ENCODE data around the gene STAC3. TPM values are rescaled to one million over a fixed set of nuclear protein-coding genes. Genes with fewer than 3 reads are reported as not detected.

Gene STAC3
- total RNA-seq, 1 experiment from 2014 or later = 2.2 TPM

DNA sequence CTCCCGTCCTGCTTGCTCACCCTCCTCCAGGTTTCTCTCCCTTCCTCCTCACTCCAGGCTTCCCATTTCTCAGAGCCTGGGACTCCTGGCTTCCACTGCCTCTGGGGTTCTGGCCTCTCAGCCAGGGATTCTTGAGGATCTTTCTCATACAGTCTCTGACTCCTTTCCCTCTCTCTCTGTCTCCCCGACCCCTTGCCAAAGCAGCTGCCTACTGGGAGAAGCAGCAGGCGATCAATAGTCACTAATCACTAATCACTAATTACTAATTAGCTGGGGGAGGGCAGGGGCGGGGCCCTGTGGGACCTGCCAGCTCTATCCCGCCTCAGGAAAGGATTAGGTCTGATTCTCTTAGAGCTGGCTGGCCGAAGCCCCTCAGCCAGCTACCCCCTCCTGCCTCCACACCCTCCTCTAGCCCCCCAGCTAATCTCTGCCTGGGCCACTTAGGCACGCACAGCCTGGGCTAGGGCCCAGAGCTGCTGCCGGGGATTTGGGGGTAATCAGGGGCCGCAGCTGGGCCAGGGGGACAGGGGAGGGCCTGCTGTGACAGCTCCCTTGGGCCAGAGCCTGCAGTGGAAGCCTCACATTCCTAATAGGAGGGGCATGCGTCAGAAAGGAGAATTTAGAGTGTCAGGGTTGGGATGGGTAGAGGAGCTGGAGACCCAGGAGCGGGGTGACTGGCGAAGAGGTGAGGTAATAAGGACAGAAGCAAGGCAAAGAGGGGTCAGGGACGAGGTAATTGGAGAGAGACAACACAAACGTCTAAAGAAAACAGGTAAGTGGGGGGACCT is 31.6 kb downstream of the STAC3 start:
- TF ChIP-seq, protein P1, sequence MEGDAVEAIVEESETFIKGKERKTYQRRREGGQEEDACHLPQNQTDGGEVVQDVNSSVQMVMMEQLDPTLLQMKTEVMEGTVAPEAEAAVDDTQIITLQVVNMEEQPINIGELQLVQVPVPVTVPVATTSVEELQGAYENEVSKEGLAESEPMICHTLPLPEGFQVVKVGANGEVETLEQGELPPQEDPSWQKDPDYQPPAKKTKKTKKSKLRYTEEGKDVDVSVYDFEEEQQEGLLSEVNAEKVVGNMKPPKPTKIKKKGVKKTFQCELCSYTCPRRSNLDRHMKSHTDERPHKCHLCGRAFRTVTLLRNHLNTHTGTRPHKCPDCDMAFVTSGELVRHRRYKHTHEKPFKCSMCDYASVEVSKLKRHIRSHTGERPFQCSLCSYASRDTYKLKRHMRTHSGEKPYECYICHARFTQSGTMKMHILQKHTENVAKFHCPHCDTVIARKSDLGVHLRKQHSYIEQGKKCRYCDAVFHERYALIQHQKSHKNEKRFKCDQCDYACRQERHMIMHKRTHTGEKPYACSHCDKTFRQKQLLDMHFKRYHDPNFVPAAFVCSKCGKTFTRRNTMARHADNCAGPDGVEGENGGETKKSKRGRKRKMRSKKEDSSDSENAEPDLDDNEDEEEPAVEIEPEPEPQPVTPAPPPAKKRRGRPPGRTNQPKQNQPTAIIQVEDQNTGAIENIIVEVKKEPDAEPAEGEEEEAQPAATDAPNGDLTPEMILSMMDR (conservative IDR thresholded peaks at IDR 0.05) = no peak
- no peak for TF ChIP-seq EZH2 (IDR thresholded peaks at IDR 0.05; ENCODE audit: low read depth)
- H3K27me3 ChIP-seq (ENCODE audit: insufficient read depth, low read depth) = no peaks in the 10 kb centered on the region
- H3K9me2 ChIP-seq (ENCODE audit: insufficient read depth) = no peaks in the 10 kb centered on the region
- H3K79me2 ChIP-seq (ENCODE audit: low read depth) = no peaks in the 10 kb centered on the region
- peak overlapping the region; percentile 98 for H3K4me2 ChIP-seq
- ChIA-PET CTCF (no interaction called here), POLR2A (ENCODE audit: unreplicated experiment) (no interaction called here)
- peaks cover 6% of the 10 kb centered on the region; the same call in 1 of the 2 replicates for H4K20me1 ChIP-seq (ENCODE audit: insufficient read depth)
- H3F3A ChIP-seq (ENCODE audit: insufficient read depth, low read depth) = peaks cover 9% of the 10 kb centered on the region; the same call in 1 of the 2 replicates
- H3K9me3 ChIP-seq (ENCODE audit: insufficient read depth, low read depth) = no peaks in the 10 kb centered on the region
- no TSS peak for BruUV-seq (replicated peaks)
- no peak overlapping the region for H2AFZ ChIP-seq
- peaks cover 17% of the 10 kb centered on the region for H3K4me1 ChIP-seq (replicated peaks; ENCODE audit: insufficient read depth)
- no peak overlapping the region for H3K4me3 ChIP-seq
- H3K36me3 ChIP-seq (ENCODE audit: low read depth) = no peaks in the 10 kb centered on the region
- intact Hi-C loops (cut with micrococcal nuclease; ENCODE audit: unreplicated experiment) = no loop called here
- no peak for DNase-seq
- H3K27ac ChIP-seq = no peak overlapping the region

DNA sequence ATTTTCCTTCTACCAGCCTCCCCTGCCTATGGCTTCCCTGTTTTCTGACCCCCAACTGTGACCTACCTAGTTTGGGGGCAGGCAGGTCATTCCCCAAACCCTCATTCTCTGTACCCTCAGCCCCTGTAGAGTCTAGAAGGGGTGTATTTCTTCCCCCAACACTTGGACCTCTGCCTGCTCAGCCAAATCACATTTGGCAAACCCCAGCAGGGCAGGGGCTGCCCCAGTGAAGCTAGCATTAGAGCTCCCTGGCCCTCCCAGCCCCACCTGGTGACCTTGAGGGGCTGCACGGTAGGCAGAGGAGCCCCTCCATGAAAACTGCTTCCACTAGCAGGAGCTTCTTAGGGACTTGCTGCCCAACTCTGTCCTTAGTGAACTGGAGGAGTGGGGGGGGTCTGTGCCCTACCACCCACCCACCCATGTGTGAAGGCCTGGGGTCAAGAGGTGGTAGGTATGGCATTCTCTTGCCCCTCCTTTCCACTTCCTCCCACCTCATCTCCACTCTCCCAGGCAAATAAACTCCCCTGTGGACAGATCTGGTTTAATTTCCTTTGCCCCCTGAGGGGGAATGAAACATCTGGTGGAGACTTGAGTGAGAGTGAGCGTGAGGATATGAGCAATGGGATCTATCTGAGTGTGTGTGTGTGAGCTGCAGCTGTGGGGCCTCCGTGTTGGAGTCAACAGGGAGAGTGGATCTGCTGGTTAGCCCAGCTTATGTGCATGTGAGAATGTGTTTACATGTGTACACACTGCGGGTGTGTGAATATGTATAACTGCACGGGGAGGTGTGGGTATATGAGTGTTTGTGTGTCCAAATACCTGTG is 32.7 kb downstream of the STAC3 start:
- H2AFZ ChIP-seq = no peak overlapping the region
- intact Hi-C loops (cut with micrococcal nuclease; ENCODE audit: unreplicated experiment) = no loop called here
- TSS peak; percentile 13 for BruUV-seq (replicated peaks)
- H3F3A ChIP-seq (ENCODE audit: insufficient read depth, low read depth) = peaks cover 20% of the 10 kb centered on the region
- H3K4me2 ChIP-seq = peak overlapping the region; percentile 98
- H3K4me3 ChIP-seq = no peak overlapping the region
- no peaks in the 10 kb centered on the region for H3K36me3 ChIP-seq (ENCODE audit: low read depth)
- H4K20me1 ChIP-seq (ENCODE audit: insufficient read depth) = peaks cover 6% of the 10 kb centered on the region; the same call in 1 of the 2 replicates
- H3K9me3 ChIP-seq (ENCODE audit: insufficient read depth, low read depth) = no peaks in the 10 kb centered on the region
- ChIA-PET CTCF (interaction anchor here (0.6 kb wide), 1 partner anchor 713 kb away, joined by 4 read pairs; no protein-coding TSS in a partner anchor), POLR2A (ENCODE audit: unreplicated experiment) (interaction anchor here (0.5 kb wide), 1 partner anchor 12 kb away, joined by 3 read pairs; no protein-coding TSS in a partner anchor)
- H3K27ac ChIP-seq = no peak overlapping the region
- no peaks in the 10 kb centered on the region for H3K79me2 ChIP-seq (ENCODE audit: low read depth)
- H3K27me3 ChIP-seq (ENCODE audit: insufficient read depth, low read depth) = no peaks in the 10 kb centered on the region
- H3K4me1 ChIP-seq (replicated peaks; ENCODE audit: insufficient read depth) = peaks cover 28% of the 10 kb centered on the region
- DNase-seq = no peak
- no peak for TF ChIP-seq EZH2 (IDR thresholded peaks at IDR 0.05; ENCODE audit: low read depth)
- TF ChIP-seq, protein P1 (conservative IDR thresholded peaks at IDR 0.05) = no peak
- no peaks in the 10 kb centered on the region for H3K9me2 ChIP-seq (ENCODE audit: insufficient read depth)

Data from PC-9 (cell line).